PC-3 (cell line): ENCODE data around the gene CACNA1S. TPM values are rescaled to one million over a fixed set of nuclear protein-coding genes. Genes with fewer than 3 reads are reported as not detected.

ENCODE experiments used
- ATAC-seq: fragments of 200-7000 bp; cut with Tn5 transposase; 2 replicates; pipeline ENCODE4 v1.9.1; 2020; ENCODE audit warnings: mild to moderate bottlenecking, moderate library complexity
- BruUV-seq: library from RNA; stranded (reverse); fragments of 400-500 nt; replicated peaks from 2 replicates; lab custom pipeline; 2021; lab: Mats Ljungman, UMichigan
- CTCF ChIA-PET: fragments of 300-600 bp; sonication (Branson Sonifier 250); formaldehyde crosslinking; loops from one replicate; lab custom pipeline; 2022; ENCODE audit warnings: antibody characterized with exemption; lab: Charles Lee
- POLR2A ChIA-PET: fragments of 300-600 bp; sonication (Branson Sonifier 250); formaldehyde crosslinking; loops from one replicate; lab custom pipeline; 2022; ENCODE audit warnings: antibody characterized with exemption; ENCODE audit not compliant: unreplicated experiment; lab: Charles Lee
- DNase-seq: peaks from one replicate; pipeline ENCODE4 v3.0.0-alpha.2; 2015
- H2AFZ ChIP-seq: fragments of 300-600 bp; sonication (generic); 2 replicates; pipeline ENCODE4 v1.6.0; 2016; ENCODE audit warnings: antibody characterized with exemption, low read length
- H3F3A ChIP-seq: fragments of 300-600 bp; sonication (generic); one replicate; pipeline ENCODE4 v1.6.0; 2017; ENCODE audit warnings: antibody characterized with exemption, low read length, control low read depth, mild to moderate bottlenecking; ENCODE audit not compliant: unreplicated experiment
- H3K27ac ChIP-seq: fragments of 300-600 bp; sonication (generic); 2 replicates; pipeline ENCODE4 v1.5.1; 2016; ENCODE audit warnings: mild to moderate bottlenecking, low read length
- H3K27me3 ChIP-seq: fragments of 300-600 bp; sonication (generic); 2 replicates; pipeline ENCODE4 v1.6.1; 2016; ENCODE audit warnings: low read length, mixed read lengths
- H3K36me3 ChIP-seq: fragments of 300-600 bp; sonication (generic); 2 replicates; pipeline ENCODE4 v1.6.1; 2016; ENCODE audit warnings: low read depth, mixed run types, low read length, mixed read lengths
- H3K4me1 ChIP-seq: fragments of 300-600 bp; sonication (generic); 2 replicates; pipeline ENCODE4 v1.5.1; 2016; ENCODE audit warnings: low read length; ENCODE audit not compliant: insufficient read depth
- H3K4me2 ChIP-seq: fragments of 300-600 bp; sonication (generic); 2 replicates; pipeline ENCODE4 v1.6.0; 2016; ENCODE audit warnings: low read length
- H3K4me3 ChIP-seq: fragments of 300-600 bp; sonication (generic); 2 replicates; pipeline ENCODE4 v1.5.1; 2016; ENCODE audit warnings: mild to moderate bottlenecking, low read length, mixed read lengths
- H3K79me2 ChIP-seq: fragments of 300-600 bp; sonication (generic); 2 replicates; pipeline ENCODE4 v1.6.1; 2017; ENCODE audit warnings: low read length, mixed read lengths
- H3K9ac ChIP-seq: fragments of 300-600 bp; sonication (generic); 2 replicates; pipeline ENCODE4 v1.6.0; 2016; ENCODE audit warnings: mild to moderate bottlenecking, low read length
- H3K9me2 ChIP-seq: fragments of 300-600 bp; sonication (generic); replicated peaks from 2 replicates; pipeline ENCODE4 v1.6.1; 2016; ENCODE audit warnings: mixed run types, low read length, mixed read lengths
- H3K9me3 ChIP-seq: fragments of 300-600 bp; sonication (generic); 2 replicates; pipeline ENCODE4 v1.6.1; 2016; ENCODE audit warnings: low read length, mixed read lengths
- H4K20me1 ChIP-seq: fragments of 300-600 bp; sonication (generic); 2 replicates; pipeline ENCODE4 v1.6.1; 2016; ENCODE audit warnings: low read length, mixed read lengths
- EZH2 ChIP-seq: fragments of 300-600 bp; sonication (generic); IDR thresholded peaks from one replicate; pipeline ENCODE4 v1.6.1; 2017; ENCODE audit warnings: antibody characterized with exemption, mild to moderate bottlenecking, low read length; ENCODE audit not compliant: unreplicated experiment
- EZH2phosphoT487 ChIP-seq: fragments of 300-600 bp; sonication (generic); IDR thresholded peaks from 2 replicates; pipeline ENCODE4 v1.6.1; 2018; ENCODE audit warnings: mild to moderate bottlenecking, antibody characterized with exemption, low read length, borderline replicate concordance
- intact Hi-C: fragments of 100-400 bp; cut with micrococcal nuclease; formaldehyde crosslinking; loops from 2 replicates; pipeline ENCODE4 v1.9.0; 2023
- total RNA-seq: library from RNA; depleted of rRNA; stranded (reverse); fragments of >200 nt; gene quantifications from 2 replicates; pipeline ENCODE4 v1.2.3, GENCODE V29; 2014
- TF ChIP-seq, protein P1 (sequence below): fragments of 300-600 bp; sonication (generic); conservative IDR thresholded peaks from 2 replicates; pipeline ENCODE4 v1.5.1; 2017; ENCODE audit warnings: antibody characterized with exemption, low read depth, mild to moderate bottlenecking, low read length

CACNA1S gene
- total RNA-seq, 1 experiment from 2014 or later: not detected

GRCh38 chr1:201015551-201016091 lies 96.6 kb downstream of the CACNA1S start:
- H3K4me1 ChIP-seq: peaks cover 11% of the 10 kb centered on the region
- no peak overlapping the region for H3K4me3 ChIP-seq
- H3K27ac ChIP-seq: no peak overlapping the region
- no peaks in the 10 kb centered on the region for H3K79me2 ChIP-seq
- peaks cover 38% of the 10 kb centered on the region for H3K27me3 ChIP-seq
- BruUV-seq: no TSS peak
- ATAC-seq (no peak; the same call in 1 of the 2 replicates), DNase-seq (no peak)
- TF ChIP-seq EZH2phosphoT487 (no peak), EZH2 (no peak)
- TF ChIP-seq, protein P1, sequence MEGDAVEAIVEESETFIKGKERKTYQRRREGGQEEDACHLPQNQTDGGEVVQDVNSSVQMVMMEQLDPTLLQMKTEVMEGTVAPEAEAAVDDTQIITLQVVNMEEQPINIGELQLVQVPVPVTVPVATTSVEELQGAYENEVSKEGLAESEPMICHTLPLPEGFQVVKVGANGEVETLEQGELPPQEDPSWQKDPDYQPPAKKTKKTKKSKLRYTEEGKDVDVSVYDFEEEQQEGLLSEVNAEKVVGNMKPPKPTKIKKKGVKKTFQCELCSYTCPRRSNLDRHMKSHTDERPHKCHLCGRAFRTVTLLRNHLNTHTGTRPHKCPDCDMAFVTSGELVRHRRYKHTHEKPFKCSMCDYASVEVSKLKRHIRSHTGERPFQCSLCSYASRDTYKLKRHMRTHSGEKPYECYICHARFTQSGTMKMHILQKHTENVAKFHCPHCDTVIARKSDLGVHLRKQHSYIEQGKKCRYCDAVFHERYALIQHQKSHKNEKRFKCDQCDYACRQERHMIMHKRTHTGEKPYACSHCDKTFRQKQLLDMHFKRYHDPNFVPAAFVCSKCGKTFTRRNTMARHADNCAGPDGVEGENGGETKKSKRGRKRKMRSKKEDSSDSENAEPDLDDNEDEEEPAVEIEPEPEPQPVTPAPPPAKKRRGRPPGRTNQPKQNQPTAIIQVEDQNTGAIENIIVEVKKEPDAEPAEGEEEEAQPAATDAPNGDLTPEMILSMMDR: no peak
- POLR2A ChIA-PET: interaction anchor here (0.6 to 0.8 kb wide), 2 partner anchors 77 to 176 kb away, joined by 5 to 34 read pairs; no protein-coding TSS in a partner anchor
- no peaks in the 10 kb centered on the region for H3F3A ChIP-seq
- CTCF ChIA-PET: interaction anchor here (0.6 to 1.1 kb wide), 2 partner anchors 12 to 44 kb away, joined by 4 to 7 read pairs; no protein-coding TSS in a partner anchor
- no peaks in the 10 kb centered on the region for H3K9me2 ChIP-seq
- H3K36me3 ChIP-seq: no peaks in the 10 kb centered on the region
- H3K9me3 ChIP-seq: no peaks in the 10 kb centered on the region
- no peak overlapping the region for H3K9ac ChIP-seq
- no peaks in the 10 kb centered on the region for H4K20me1 ChIP-seq
- H3K4me2 ChIP-seq: no peak overlapping the region
- H2AFZ ChIP-seq: no peak overlapping the region
- intact Hi-C loops: no loop called here

- POLR2A ChIA-PET: interaction anchor here (0.8 kb wide), 1 partner anchor 177 kb away, joined by 5 read pairs; no protein-coding TSS in a partner anchor
- ATAC-seq (no peak), DNase-seq (no peak)
- no peaks in the 10 kb centered on the region for H3K79me2 ChIP-seq
- H2AFZ ChIP-seq: no peak overlapping the region
- H3K4me1 ChIP-seq: peaks cover 10% of the 10 kb centered on the region
- intact Hi-C loops: no loop called here
- H4K20me1 ChIP-seq: no peaks in the 10 kb centered on the region
- no peaks in the 10 kb centered on the region for H3K9me3 ChIP-seq
- H3K4me3 ChIP-seq: no peak overlapping the region
- H3K27ac ChIP-seq: no peak overlapping the region
- CTCF ChIA-PET: no interaction called here
- peaks cover 45% of the 10 kb centered on the region for H3K27me3 ChIP-seq
- no peaks in the 10 kb centered on the region for H3F3A ChIP-seq
- H3K36me3 ChIP-seq: no peaks in the 10 kb centered on the region
- H3K9me2 ChIP-seq: no peaks in the 10 kb centered on the region
- H3K4me2 ChIP-seq: no peak overlapping the region
- TF ChIP-seq EZH2 (no peak), EZH2phosphoT487 (no peak)
- TF ChIP-seq, protein P1: no peak
- no peak overlapping the region for H3K9ac ChIP-seq
- BruUV-seq: no TSS peak
Measured at GRCh38 chr1:201014816-201015200, 97.4 kb downstream of the CACNA1S start.
